DMS79 (cell line): ENCODE results near the gene LRCH3.

Source experiments
- DNase-seq: peaks from one replicate; lab custom pipeline; 2025; lab: John Stamatoyannopoulos, UW

Gene LRCH3

DNA sequence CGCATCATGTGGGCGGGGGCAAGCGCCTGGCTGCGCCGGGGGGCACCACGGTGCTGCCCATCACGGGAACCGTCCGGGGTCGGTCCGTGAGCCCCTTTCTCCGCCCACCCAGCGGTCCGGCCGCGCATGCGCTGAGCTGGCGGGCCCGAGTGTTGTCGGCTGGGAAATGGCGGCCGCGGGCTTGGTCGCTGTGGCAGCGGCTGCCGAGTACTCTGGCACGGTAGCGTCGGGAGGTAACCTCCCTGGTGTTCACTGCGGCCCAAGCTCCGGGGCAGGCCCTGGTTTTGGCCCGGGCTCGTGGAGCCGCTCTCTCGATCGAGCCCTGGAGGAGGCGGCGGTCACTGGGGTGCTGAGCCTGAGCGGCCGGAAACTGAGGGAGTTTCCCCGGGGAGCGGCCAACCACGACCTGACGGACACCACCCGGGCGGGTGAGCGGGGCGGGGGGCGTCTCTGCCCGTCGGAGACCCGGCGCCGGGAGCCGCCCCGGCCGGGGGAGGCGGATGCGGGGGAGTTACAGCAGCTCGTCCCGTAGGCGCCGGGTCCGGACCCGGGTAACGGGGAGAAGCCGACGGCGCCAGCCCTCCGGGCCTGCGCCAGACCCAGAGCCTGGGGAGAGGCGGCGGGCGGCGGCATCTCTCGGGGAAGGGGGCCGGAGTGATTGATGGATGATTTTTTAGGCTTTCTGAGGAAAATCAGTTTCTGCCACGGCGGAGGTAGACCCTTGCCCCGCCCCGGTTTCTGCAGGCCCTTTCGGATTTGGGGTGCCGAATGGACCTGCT is at the start of gene LRCH3:
LRCH3 (plus strand) TSS at position 142 of the 779 bp plus-strand sequence; CDS start at position 167, 25 bp downstream.
- peak; percentile 73 for DNase-seq

DNA sequence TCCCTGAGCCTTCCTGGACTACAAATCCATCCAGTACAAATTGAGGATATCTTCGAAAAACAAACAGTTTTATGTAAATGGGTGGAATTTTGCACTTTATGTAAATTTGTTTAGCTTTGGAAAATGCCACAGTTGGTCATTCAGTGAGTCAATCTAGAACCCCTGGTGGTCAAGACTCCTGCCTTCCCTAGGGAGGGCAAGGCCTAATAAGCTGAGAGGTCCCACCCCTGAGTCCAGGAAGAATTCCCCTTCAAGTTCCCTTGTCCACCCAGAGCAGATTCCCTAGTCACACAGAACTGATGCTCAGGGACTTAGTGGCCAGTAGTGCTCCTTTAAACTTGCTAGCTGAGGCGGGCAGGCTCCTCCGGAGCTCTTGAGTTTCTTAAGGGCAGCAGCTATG is 48.3 kb upstream of the LRCH3 start:
- no peak for DNase-seq

DNA sequence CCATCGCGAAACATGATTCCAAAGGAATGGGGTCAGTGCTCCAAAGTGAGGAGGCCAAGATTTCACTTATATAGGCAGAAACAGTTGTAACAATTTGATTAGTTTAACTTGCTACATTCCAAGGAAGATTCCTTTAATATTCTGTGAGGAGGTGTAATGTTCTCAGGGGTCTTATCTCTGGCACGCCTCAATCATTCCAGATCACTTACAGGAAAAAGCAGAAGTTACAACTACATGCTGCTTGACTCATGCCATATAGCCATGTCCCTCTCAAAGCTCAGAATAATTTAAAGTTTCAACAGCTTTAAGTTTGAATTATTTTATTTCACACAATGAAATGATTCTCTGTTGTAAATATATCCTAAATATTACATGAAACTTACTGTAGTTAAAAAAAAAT is 44.8 kb upstream of the LRCH3 start:
- DNase-seq: no peak

DNA sequence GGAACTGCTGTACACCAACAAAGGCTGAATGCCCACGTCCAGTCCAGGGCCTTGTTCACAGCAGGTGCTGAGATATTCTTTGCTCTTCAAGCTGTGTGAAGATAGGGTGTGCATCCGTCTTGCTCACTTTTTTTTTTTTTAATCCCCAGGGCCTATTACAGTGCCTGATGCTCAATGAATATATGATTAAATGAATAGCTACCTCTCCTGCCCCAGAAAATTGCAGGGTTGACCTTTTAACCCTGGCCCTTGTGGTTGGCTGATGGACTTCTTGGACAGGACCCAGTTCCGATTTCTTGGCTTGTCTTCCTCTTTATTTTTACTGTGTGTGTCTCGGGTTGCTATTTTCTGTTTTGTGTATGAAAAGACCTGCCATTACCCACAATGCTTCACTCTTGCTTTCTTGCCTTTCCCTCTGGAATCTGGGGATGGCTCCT is 44.2 kb upstream of the LRCH3 start:
- DNase-seq: no peak

DNA sequence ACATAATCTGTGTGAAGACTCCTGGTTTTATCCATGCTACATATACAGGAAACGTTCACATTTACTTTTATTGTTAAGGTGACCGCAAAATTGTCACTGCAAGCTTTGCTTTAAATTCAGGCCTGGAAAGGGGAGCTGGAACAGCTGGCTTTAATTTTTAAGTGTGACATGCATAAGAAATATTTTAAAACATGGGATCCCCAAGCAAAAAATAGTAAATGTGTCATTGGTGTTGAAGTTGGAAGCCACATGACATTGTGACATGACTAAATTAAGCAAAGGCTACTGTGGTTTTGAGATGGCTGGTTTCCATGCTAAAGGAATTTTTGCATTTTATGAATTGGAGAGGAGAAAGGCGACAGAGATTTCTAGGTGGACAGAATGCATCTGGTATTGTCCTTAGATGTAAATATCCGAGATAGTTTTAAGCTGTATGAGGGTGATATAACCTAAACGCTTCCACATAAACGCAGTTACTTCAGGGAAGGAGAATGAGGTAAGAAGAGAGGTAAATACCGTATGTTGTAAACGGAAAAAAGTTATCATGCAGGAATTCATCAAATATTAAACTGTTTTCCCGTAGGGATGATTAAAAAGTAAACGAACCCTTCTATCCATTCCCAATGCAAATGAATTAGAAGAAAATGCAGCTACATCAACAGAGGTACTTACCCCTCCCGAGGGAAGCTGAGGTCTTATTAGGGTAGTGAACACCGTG is 42.3 kb upstream of the LRCH3 start:
- no peak for DNase-seq

DNA sequence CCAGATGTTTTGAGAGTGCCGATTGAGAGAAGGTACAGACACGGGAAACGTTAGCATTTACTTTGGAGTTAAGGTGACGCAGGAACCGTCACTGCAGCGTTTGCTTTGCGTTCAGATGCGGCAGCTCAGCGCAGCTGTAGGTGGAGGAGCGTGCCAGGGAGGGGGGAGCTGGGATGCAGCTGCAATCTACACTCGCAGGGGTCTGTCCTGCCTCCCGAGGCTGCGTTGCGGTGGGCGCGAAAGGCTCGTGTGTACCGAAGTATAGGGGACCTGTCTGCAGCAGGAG is 41.8 kb upstream of the LRCH3 start:
- DNase-seq: peak; percentile 78

DNA sequence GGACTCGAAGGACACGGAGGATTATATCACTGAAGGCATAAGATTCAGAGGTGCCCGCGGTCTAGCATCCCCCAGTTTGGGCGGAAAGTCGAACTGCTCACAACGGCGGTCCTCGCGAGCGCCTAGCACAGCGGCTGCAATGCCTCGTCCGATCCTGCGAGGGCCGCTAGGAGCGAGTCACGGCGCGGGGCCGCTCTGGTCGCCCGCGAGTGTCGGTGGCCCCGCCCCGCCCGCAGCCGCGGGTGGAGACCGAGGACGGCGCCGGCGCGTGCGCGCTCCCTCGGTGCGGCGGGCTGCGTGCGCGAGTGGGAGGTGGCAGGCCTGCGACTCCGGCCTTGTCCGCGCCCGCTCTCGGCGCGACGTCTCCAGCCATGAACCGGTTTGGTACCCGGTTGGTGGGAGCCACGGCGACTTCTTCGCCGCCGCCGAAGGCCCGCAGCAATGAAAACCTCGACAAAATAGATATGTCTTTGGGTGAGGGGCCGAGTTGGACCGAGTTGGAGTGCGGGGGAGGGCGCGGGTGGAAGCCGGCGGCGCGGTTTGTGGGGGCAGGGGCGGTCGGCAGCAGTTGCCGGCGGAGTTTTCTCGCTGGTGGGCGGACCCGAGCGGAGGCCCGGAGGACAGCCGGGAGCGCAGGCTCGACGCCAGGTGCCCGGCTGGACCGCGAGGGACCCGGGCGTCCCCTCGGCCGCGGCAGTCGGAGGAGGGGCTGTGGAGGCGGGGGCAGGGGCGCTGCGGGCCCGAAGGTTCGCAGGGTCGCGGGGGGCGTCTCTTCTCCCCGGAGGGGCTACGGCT is 41.3 kb upstream of the LRCH3 start, which contains the start of gene FYTTD1:
FYTTD1 (plus strand) TSS at position 283 of the 795 bp plus-strand sequence; CDS start at position 372, 89 bp downstream.
- DNase-seq: peak; percentile 78

DNA sequence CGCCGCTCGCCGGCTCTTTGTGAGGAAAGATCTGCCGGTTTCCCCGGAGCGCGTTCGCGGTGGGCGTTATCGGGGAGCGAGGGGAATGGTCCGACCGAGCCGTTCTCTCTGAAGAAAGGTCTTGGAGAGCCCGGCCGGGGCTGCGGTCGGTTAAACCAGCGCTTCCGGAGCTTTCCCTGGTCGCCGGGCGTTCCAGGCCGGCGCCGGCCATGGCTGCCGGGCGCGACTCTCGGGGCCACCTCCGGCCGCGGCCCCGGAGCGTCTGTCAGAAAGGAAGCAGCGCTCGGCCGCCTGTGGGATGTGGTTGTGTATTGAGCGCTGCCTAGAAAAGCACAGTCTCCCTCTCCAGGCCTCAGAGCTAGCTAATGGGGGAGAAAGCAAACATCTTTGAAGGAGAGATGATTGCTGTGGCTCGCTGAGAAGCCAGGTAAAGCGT is 40.6 kb upstream of the LRCH3 start:
- peak; percentile 47 for DNase-seq

DNA sequence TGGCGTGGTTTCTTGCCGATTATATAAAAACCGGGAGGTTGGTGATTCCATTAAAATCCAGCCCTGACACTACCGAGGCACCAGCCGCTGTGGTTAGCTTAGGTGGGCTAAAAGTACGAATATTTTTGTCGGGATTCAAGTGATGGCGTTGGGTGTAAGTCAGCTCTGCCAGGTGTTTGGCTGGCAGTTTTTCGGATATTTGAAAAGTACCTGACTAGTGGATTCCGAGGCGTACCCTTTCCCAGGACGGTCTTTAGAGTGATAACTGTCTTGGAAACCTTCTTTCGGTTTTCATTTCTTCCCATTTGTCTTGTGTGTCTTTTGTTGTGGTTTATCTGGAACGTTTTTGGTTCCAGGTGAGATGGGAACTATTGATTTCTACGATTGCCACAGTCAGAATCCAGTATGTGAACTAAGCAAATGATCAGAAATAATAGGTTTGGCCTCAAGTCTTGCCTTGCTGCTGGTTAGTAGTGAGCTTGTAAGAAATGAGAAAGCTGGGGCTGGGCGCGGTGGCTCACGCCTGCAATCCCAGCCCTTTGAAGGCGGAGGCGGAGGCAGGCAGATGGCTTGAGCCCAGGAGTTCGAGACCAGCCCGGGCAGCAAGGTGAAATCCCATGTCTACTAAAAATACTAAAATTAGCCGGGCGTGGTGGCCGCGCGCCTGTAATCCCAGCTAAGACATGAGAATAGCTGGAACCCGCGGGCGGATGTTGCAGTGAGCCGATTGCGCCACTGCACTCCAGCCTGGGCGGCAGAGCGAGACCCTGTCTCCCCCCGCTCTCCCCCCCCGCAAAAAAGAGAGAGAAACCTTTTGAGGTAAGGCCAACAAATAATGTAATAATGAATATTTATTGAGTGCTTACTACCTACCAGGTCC is 40.0 kb upstream of the LRCH3 start:
- no peak for DNase-seq

DNA sequence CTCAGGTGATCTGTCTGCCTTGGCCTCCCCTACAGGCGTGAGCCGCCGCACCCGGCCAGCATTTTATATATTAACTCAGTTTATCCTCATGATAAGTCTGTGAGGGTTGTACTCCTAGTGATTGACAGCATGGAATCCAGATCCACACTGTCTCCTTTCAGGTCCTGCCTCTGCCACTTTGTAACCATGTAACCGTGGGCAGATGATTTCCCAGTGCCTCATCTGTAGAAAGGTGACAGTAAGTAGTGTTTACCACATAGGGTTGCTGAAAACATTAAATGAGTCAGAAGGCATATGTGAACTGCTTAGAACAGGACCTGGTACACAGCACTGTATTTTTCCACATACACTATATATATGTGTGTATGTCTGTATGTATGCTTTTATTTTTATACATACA is 38.9 kb upstream of the LRCH3 start:
- no peak for DNase-seq

DNA sequence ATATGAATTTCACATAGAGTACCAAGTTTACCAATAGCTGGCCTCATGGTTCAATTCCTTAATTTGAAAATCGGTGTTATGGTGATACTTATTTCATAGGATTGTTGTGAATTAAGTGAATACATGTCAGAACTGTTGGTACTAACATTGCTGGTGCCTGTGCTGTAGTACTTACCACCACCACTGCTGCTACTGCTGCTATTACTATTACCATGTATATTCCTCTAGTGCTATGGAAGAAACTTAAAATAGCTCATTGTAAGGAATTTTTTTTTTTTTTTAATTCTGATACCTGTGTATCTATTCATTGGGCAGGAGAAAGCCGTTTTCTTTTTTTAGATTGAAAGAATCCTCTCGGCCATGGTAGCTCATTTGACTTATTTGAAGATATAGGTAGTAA is 37.8 kb upstream of the LRCH3 start:
- DNase-seq: no peak

DNA sequence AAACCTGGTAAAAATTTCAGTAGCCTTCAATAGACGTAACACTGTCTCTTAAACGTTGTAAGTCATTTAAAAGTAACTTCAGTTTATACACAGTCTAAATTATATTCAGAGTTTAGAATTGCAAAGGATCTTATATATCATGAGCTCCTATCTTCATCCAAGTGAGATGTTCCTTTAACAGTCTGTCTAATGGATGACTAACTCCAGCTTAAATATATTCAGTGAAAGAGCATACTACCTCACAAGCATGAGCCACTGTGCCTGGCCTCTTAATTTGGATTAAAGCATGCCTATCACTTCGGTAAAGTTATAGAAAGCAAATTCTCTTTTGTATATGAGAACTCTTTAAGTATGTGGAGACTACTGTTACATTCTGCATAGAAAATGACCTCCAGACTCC is 34.4 kb upstream of the LRCH3 start:
- no peak for DNase-seq

DNA sequence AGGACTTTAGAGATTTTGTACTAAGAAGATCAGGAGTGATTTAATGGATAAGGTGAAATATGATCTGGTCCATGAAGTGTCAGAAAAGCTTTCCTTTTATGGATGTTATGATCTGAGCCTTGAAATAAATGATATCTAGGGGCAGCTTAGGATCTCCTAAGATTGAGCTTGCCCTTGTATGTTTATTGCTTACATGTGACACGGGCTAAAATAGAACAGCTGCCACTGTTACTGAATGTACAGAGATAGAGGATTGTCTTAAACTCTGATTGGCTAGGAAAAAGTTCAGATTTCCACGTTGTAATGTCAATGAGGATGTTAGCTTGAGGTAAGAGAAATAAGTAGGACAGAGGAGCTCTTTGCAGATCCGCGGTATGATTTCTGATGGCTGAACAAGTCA is 32.5 kb upstream of the LRCH3 start:
- no peak for DNase-seq

DNA sequence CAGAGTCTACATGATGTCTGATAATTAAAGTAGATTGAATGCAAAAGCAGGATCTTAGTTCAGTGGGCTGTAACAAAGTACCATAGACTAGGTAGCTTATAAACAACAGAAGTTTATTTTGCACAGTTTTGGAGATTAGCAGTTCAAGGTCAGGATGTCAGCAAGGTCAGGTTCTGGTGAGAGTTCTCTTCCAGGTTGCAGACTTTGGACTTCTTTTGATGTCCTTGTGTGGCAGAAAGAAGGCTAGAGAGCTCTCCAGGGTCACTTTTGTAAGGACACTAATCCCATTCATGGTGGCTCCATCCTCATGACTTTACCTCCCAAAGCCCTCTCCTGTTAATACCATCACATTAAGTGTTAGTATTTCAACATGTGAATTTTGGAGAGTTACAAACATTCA is 29.3 kb upstream of the LRCH3 start:
- no peak for DNase-seq

DNA sequence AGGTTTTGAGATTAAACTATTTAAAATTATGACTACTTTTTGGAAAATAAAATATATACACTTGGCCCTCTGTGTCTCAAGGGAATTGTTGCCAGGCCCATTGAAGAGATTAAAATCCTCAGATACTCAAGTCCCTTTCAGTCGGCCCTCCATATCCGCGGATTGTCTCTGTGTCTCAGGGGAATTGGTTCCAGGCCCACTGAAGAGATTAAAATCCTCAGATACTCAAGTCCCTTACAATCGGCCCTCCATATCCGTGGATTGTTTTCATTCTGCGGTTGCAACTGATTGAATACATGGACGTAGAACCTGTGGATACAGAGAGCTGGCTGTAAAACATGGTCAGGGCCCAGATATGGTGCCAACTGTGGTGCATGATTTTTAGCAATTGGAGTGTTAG is 15.7 kb upstream of the LRCH3 start:
- DNase-seq: no peak

DNA sequence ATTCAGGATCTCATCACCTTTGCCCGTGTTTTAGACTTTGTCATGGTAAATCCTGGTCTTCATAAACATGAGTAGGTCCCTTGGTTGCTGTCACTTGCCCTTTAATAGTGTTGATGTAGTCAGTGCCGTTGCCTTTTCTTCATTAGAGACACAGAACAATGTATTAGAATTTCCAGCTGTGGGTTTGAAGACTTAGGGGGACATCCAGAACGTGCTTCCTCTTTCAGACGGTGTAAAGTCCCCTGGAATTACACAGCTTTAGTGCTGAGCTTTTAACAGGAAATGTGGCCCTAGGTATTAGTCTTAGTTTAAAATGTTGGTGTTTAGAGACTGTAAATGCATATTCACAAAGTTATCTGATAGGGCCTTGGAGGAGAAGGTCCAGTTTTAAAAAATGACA is 8.8 kb upstream of the LRCH3 start:
- no peak for DNase-seq

DNA sequence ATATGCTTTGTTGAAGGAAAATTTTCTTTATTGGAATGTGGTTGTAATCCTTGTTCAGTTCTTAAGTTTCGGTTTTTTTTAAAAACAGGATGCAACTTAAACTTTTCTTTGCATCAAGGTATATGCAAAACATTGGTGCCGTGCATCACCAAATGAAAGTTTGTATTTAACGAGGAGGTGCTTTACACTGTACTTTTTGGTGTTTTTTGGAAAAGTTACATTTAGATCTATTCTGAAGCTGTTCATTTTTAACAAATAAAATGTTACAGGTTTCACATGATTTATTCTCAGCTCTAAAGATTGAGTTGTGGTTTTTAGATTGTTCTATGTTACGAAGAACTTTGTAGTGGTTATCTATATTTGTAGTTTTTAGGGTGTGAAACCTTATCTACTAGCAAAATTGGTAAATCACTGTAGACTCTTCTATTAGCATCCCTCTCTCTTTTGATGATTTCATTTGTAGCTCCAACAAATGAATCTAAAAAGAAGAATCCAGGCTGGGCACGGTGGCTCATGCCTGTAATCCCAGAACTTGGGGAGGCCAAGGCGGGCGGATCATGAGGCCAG is 7.0 kb upstream of the LRCH3 start:
- no peak for DNase-seq

DNA sequence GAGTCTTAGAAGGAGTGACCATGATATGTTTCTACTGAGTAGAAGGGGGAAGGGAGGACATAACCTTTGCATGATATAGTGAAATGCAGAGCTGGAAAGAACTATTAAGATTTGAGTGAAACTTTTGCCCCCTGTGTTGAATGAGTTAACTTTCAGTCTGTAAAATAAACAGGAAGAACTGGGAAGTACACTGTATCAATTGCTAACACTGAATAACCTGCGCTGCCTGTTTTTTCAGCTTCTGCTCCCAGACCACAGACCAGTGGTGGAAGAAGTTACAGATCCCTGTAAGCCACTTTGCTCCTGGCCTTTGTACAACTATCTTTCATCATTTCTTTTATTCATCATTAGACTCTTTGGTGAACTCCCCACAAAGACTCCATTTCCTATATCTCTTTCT is 3.6 kb upstream of the LRCH3 start:
- DNase-seq: no peak

DNA sequence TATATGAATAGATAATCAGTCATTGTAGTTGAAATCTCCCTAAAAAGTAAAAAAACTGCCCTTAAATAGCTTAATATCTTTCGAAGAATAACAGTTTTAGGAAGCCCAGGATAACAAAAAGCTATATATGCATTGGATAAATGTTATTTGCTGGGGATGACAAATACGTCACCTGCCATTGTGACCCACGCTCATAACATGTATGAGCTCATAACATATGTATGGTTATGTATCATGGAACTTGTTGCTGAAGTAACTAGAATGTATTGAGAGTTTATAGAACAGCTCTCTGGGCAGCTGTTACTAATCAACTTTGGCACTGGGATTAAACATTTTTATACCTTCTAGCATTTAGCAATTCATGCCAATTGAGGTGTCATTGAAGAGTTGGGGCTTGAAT is 1.7 kb upstream of the LRCH3 start:
- no peak for DNase-seq

DNA sequence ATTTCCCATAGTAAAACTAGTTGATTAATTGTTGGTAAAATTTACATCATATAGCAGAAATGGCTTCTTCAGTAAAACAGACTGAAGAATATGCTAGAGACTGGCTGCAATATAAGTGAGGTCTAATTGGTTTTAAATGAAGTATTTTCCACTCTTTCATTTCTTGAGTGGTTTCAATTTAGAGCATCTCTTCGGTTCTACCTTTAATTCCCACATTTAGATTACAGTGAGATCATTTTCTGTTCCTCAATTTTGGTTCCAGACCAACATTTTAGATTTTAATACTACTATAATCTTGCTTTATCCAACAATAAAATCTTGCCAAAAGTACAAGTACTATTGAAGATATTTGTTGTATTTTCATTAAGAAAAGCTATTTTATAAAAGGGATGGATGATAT is 1.0 kb upstream of the LRCH3 start:
- no peak for DNase-seq

DNA sequence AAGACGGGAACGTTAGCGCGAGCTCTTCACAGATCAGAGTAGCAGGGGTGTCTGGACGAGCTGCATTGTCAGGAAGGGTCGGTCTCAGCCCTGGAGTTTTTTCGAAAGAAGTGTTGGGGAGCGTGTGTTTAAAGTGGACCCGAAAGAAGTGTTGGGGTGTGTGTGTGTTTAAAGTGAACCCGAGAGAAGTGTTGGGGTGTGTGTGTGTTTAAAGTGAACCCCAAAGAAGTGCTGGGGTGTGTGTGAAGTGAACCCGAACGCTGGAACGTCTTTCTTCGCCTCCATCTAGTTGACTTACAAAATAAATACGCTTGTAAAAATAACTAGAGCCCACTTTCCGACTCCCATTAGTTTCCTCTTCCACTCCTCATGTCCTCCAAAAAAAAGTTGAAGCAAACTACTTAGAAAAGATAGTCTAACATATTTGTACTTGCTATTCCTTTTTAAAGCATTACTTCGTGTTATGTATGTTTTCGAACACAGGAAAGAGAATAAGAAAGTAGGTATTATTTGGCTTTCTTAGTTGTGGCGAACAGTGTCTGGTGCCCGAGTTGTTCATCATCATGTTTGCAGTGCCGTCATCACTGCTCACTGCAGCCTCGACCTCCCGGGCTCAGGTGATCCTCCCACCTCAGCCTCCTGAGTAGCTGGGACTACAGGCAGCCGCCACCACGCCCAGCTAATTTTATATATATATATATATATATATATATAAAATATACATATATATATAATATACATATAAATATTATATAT is 1.0 kb downstream of the LRCH3 start:
- DNase-seq: no peak
